MM.1S (cell line): ENCODE data around the gene CNKSR3.

Experiments used
- DNase-seq: peaks from one replicate; pipeline ENCODE4 v3.0.0-alpha.2; 2015
- H2AFZ ChIP-seq: fragments of 300-600 bp; sonication (generic); 2 replicates; pipeline ENCODE4 v1.6.0; 2016; ENCODE audit warnings: antibody characterized with exemption, low read length
- H3F3A ChIP-seq: fragments of 300-600 bp; sonication (generic); 2 replicates; pipeline ENCODE4 v1.6.1; 2016; ENCODE audit warnings: mild to moderate bottlenecking, antibody characterized with exemption, low read length, moderate library complexity, mixed read lengths; ENCODE audit not compliant: insufficient read depth
- H3K27ac ChIP-seq: fragments of 300-600 bp; sonication (generic); 2 replicates; pipeline ENCODE4 v1.5.1; 2016; ENCODE audit warnings: mild to moderate bottlenecking, low read length
- H3K27me3 ChIP-seq: fragments of 300-600 bp; sonication (generic); replicated peaks from 2 replicates; pipeline ENCODE4 v1.6.0; 2016; ENCODE audit warnings: low read length; ENCODE audit not compliant: insufficient read depth
- H3K36me3 ChIP-seq: fragments of 300-600 bp; sonication (generic); replicated peaks from 2 replicates; pipeline ENCODE4 v1.6.1; 2016; ENCODE audit warnings: mild to moderate bottlenecking, low read length, mixed read lengths; ENCODE audit not compliant: insufficient read depth
- H3K4me1 ChIP-seq: fragments of 300-600 bp; sonication (generic); 2 replicates; pipeline ENCODE4 v1.6.1; 2016; ENCODE audit warnings: low read length, mixed read lengths
- H3K4me2 ChIP-seq: fragments of 300-600 bp; sonication (generic); 2 replicates; pipeline ENCODE4 v1.6.0; 2016; ENCODE audit warnings: low read depth, low read length
- H3K4me3 ChIP-seq: fragments of 300-600 bp; sonication (generic); 2 replicates; pipeline ENCODE4 v1.5.1; 2016; ENCODE audit warnings: low read length, mixed read lengths
- H3K79me2 ChIP-seq: fragments of 300-600 bp; sonication (generic); 2 replicates; pipeline ENCODE4 v1.6.1; 2016; ENCODE audit warnings: mixed run types, low read length, mixed read lengths
- H3K9ac ChIP-seq: fragments of 300-600 bp; sonication (generic); 2 replicates; pipeline ENCODE4 v1.6.1; 2016; ENCODE audit warnings: low read length, mixed read lengths
- H3K9me2 ChIP-seq: fragments of 300-600 bp; sonication (generic); replicated peaks from 2 replicates; pipeline ENCODE4 v1.6.1; 2016; ENCODE audit warnings: mild to moderate bottlenecking, low read length, mixed read lengths; ENCODE audit not compliant: insufficient read depth
- H3K9me3 ChIP-seq: fragments of 300-600 bp; sonication (generic); replicated peaks from 2 replicates; pipeline ENCODE4 v1.6.1; 2016; ENCODE audit warnings: mild to moderate bottlenecking, low read length, mixed read lengths; ENCODE audit not compliant: insufficient read depth
- H4K20me1 ChIP-seq: fragments of 300-600 bp; sonication (generic); 2 replicates; pipeline ENCODE4 v1.6.1; 2016; ENCODE audit warnings: mild to moderate bottlenecking, low read length, moderate library complexity, mixed read lengths; ENCODE audit not compliant: insufficient read depth
- EZH2 ChIP-seq: fragments of 300-600 bp; sonication (generic); optimal IDR thresholded peaks from 2 replicates; pipeline ENCODE3; 2017; ENCODE audit warnings: low read depth, mild to moderate bottlenecking, antibody characterized with exemption, low read length, mixed read lengths
- EZH2phosphoT487 ChIP-seq: fragments of 300-600 bp; sonication (generic); IDR thresholded peaks from 2 replicates; pipeline ENCODE4 v1.6.1; 2018; ENCODE audit warnings: antibody characterized with exemption, low read length
- TF ChIP-seq, protein P1 (sequence below): fragments of 300-600 bp; sonication (generic); IDR thresholded peaks from 2 replicates; pipeline ENCODE4 v1.5.1; 2016; ENCODE audit warnings: antibody characterized with exemption, low read length, mixed read lengths

CNKSR3 gene

DNA sequence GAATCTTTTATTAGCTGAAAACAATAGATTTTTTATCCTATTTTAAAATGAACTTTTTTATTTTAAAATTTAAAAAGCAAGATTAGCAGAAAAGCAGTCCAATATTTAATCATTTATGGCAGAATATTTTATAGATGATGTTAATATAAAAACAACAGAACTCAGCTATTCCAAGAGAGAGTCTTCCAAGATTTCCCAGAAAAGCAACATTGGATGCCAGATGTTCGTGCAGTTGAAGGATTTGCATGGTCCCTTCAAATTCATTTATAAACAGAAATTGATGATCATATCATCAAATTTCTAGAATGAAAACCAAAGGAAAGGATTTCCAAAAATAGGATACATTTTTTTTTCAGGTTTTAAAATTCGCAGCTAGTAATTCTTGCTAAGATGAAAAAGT is 25.4 kb upstream of the CNKSR3 start:
- Histone ChIP-seq H3K9me2 (no peaks in the 10 kb centered on the region), H2AFZ (no peak overlapping the region), H3K36me3 (no peaks in the 10 kb centered on the region), H3K4me1 (no peaks in the 10 kb centered on the region), H3F3A (no peaks in the 10 kb centered on the region), H3K9ac (no peak overlapping the region), H3K4me3 (no peak overlapping the region), H3K79me2 (no peaks in the 10 kb centered on the region), H3K9me3 (no peaks in the 10 kb centered on the region), H3K27me3 (no peaks in the 10 kb centered on the region), H3K4me2 (no peak overlapping the region), H3K27ac (no peak overlapping the region), H4K20me1 (no peaks in the 10 kb centered on the region)
- no peak for TF ChIP-seq EZH2phosphoT487
- TF ChIP-seq, protein P1, sequence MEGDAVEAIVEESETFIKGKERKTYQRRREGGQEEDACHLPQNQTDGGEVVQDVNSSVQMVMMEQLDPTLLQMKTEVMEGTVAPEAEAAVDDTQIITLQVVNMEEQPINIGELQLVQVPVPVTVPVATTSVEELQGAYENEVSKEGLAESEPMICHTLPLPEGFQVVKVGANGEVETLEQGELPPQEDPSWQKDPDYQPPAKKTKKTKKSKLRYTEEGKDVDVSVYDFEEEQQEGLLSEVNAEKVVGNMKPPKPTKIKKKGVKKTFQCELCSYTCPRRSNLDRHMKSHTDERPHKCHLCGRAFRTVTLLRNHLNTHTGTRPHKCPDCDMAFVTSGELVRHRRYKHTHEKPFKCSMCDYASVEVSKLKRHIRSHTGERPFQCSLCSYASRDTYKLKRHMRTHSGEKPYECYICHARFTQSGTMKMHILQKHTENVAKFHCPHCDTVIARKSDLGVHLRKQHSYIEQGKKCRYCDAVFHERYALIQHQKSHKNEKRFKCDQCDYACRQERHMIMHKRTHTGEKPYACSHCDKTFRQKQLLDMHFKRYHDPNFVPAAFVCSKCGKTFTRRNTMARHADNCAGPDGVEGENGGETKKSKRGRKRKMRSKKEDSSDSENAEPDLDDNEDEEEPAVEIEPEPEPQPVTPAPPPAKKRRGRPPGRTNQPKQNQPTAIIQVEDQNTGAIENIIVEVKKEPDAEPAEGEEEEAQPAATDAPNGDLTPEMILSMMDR, result no peak
- TF ChIP-seq EZH2, result no peak
- DNase-seq, result no peak

DNA sequence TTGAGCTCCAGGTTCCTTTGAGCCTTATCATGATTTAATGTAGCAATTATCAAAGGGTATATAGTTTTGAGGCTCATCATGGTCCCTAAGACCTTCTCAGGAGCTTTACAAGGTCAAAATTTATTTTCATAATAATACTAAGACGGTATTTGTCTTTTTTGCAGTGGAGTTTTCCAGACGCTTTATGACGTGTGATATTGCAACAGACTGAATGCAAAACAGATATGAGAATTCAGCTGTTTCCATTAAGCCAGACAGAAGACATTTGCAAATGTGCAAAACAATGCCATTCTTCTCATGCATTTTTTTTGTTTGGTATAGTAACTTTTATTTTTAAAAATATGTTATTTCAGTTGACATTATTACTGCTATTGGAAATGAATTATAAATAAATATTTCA is 24.7 kb upstream of the CNKSR3 start:
- no peak for DNase-seq
- H3K79me2 ChIP-seq, result no peaks in the 10 kb centered on the region
- no peaks in the 10 kb centered on the region for H3K27me3 ChIP-seq
- H4K20me1 ChIP-seq, result no peaks in the 10 kb centered on the region
- no peaks in the 10 kb centered on the region for H3K36me3 ChIP-seq
- H3F3A ChIP-seq, result no peaks in the 10 kb centered on the region
- no peaks in the 10 kb centered on the region for H3K4me1 ChIP-seq
- no peak overlapping the region for H3K9ac ChIP-seq
- TF ChIP-seq EZH2phosphoT487, result no peak
- TF ChIP-seq, protein P1, result no peak
- no peak for TF ChIP-seq EZH2
- no peak overlapping the region for H2AFZ ChIP-seq
- no peak overlapping the region for H3K4me3 ChIP-seq
- H3K9me2 ChIP-seq, result no peaks in the 10 kb centered on the region
- H3K4me2 ChIP-seq, result no peak overlapping the region
- no peaks in the 10 kb centered on the region for H3K9me3 ChIP-seq
- H3K27ac ChIP-seq, result no peak overlapping the region

- H3K4me2 ChIP-seq, result no peak overlapping the region
- no peaks in the 10 kb centered on the region for H4K20me1 ChIP-seq
- H3F3A ChIP-seq, result no peaks in the 10 kb centered on the region
- H3K9me2 ChIP-seq, result no peaks in the 10 kb centered on the region
- H3K27me3 ChIP-seq, result no peaks in the 10 kb centered on the region
- no peaks in the 10 kb centered on the region for H3K9me3 ChIP-seq
- TF ChIP-seq EZH2 (no peak), EZH2phosphoT487 (no peak)
- TF ChIP-seq, protein P1, result no peak
- H3K27ac ChIP-seq, result no peak overlapping the region
- H3K4me1 ChIP-seq, result no peaks in the 10 kb centered on the region
- no peak overlapping the region for H3K4me3 ChIP-seq
- H3K9ac ChIP-seq, result no peak overlapping the region
- H2AFZ ChIP-seq, result no peak overlapping the region
- no peak for DNase-seq
- H3K36me3 ChIP-seq, result no peaks in the 10 kb centered on the region
- H3K79me2 ChIP-seq, result no peaks in the 10 kb centered on the region
Measured at GRCh38 chr6:154534531-154534930, 24.0 kb upstream of the CNKSR3 start.
